A549 (cell line): ENCODE results near the gene MS4A1. TPM values are rescaled to one million over a fixed set of nuclear protein-coding genes. Genes with fewer than 3 reads are reported as not detected.

Source experiments
- ATAC-seq, 2 experiments: fragments of 200-7000 bp in 1 of 2; fragments of >200 bp in 1 of 2; cut with Nextera tagmentation in 1 of 2; cut with Tn5 transposase in 1 of 2; 3 replicates each; pipeline versions ENCODE4 v1.8.0 to v1.9.1; 2018 to 2020; ENCODE audit warnings: mild to moderate bottlenecking in 1 of 2, moderate library complexity in 1 of 2
- CTCF ChIA-PET: fragments of 300-600 bp; sonication (Branson Sonifier 250); formaldehyde crosslinking; extraction: SDS; loops from one replicate; lab custom pipeline; 2021; ENCODE audit warnings: antibody characterized with exemption, inconsistent platforms; lab: Yijun Ruan, JAX
- POLR2A ChIA-PET: fragments of 350-600 bp; formaldehyde crosslinking; extraction: SDS; loops from one replicate; lab custom pipeline; 2021; ENCODE audit warnings: antibody characterized with exemption, inconsistent platforms; lab: Yijun Ruan, JAX
- DNase-seq, 2 experiments: peaks; one replicate each; pipeline versions ENCODE4 v3.0.0 to v3.0.0-alpha.2; 2011 to 2016; ENCODE audit warnings: low read depth in 1 of 2, low spot score in 1 of 2
- FAIRE-seq: peaks from 2 replicates; lab custom pipeline; 2011; peaks lifted over from hg19 to GRCh38; lab: Jason Lieb, UNC
- H3K27ac ChIP-seq, 2 experiments: fragments of >200 bp; sonication (Bioruptor Twin); formaldehyde crosslinking; 3 replicates each; pipeline ENCODE4 v1.5.1; 2016 to 2017
- H3K4me1 ChIP-seq: fragments of >200 bp; sonication (Bioruptor Twin); formaldehyde crosslinking; 3 replicates; pipeline ENCODE4 v1.6.1; 2016
- H3K4me2 ChIP-seq: fragments of >200 bp; sonication (Bioruptor Twin); formaldehyde crosslinking; 3 replicates; pipeline ENCODE4 v1.6.1; 2016
- H3K4me3 ChIP-seq: fragments of >200 bp; sonication (Bioruptor Twin); formaldehyde crosslinking; 3 replicates; pipeline ENCODE4 v1.5.1; 2016
- H3K9me3 ChIP-seq: fragments of >200 bp; sonication (Bioruptor Twin); formaldehyde crosslinking; 3 replicates; pipeline ENCODE4 v1.6.1; 2016
- CHD2 ChIP-seq: fragments of 150-350 bp; IDR thresholded peaks from 2 replicates; pipeline ENCODE4 v1.6.1; 2014; ENCODE audit warnings: low read length; ENCODE audit not compliant: partially characterized antibody
- CTCF ChIP-seq: fragments of >200 bp; sonication (Bioruptor Twin); formaldehyde crosslinking; IDR thresholded peaks from 3 replicates; pipeline ENCODE4 v1.5.1; 2016
- E2F6 ChIP-seq: IDR thresholded peaks from 2 replicates; pipeline ENCODE4 v1.6.1; 2012; ENCODE audit warnings: low read depth, borderline replicate concordance
- EHF ChIP-seq: fragments of 250-450 bp; sonication (Bioruptor Pico); IDR thresholded peaks from 2 replicates; pipeline ENCODE4 v1.5.0; 2020; ENCODE audit warnings: mild to moderate bottlenecking
- EHMT2 ChIP-seq: fragments of 200-600 bp; sonication (generic); IDR thresholded peaks from 2 replicates; pipeline ENCODE4 v1.6.1; 2016; ENCODE audit warnings: antibody characterized with exemption, low read depth, mild to moderate bottlenecking, moderate library complexity
- GATA3 ChIP-seq: IDR thresholded peaks from 2 replicates; pipeline ENCODE4 v1.6.1; 2012; ENCODE audit warnings: borderline replicate concordance
- HOXB5 ChIP-seq: fragments of 250-450 bp; sonication (Bioruptor Pico); IDR thresholded peaks from 2 replicates; pipeline ENCODE4 v1.5.0; 2020; ENCODE audit warnings: mild to moderate bottlenecking, moderate library complexity
- KDM5A ChIP-seq: fragments of 200-600 bp; sonication (generic); IDR thresholded peaks from 2 replicates; pipeline ENCODE4 v1.6.1; 2016; ENCODE audit warnings: antibody characterized with exemption, mild to moderate bottlenecking
- MAFK ChIP-seq: fragments of 450-650 bp; IDR thresholded peaks from 2 replicates; pipeline ENCODE4 v1.6.1; 2014; ENCODE audit not compliant: partially characterized antibody
- MAX ChIP-seq: IDR thresholded peaks from 2 replicates; pipeline ENCODE4 v1.6.1; 2012
- NFE2L2 ChIP-seq: fragments of 150-350 bp; conservative IDR thresholded peaks from 2 replicates; pipeline ENCODE4 v1.6.1; 2014; ENCODE audit warnings: low read length
- RAD21 ChIP-seq, 2 experiments: fragments of >200 bp in 1 of 2; sonication (Bioruptor Twin) in 1 of 2; formaldehyde crosslinking in 1 of 2; IDR thresholded peaks in 1 of 2; conservative IDR thresholded peaks in 1 of 2; 2 replicates in 1 of 2; 3 replicates in 1 of 2; pipeline ENCODE4 v1.6.1; 2012 to 2018; ENCODE audit warnings: inconsistent platforms in 1 of 2
- REST ChIP-seq: fragments of 200-600 bp; sonication (generic); IDR thresholded peaks from 2 replicates; pipeline ENCODE4 v1.6.1; 2016; ENCODE audit warnings: antibody characterized with exemption, mild to moderate bottlenecking, moderate library complexity
- RFX5 ChIP-seq: fragments of 450-650 bp; IDR thresholded peaks from 2 replicates; pipeline ENCODE4 v1.7.1; 2014; ENCODE audit warnings: antibody characterized with exemption, mild to moderate bottlenecking, moderate library complexity
- TFCP2L1 ChIP-seq: fragments of 250-450 bp; sonication (Bioruptor Pico); IDR thresholded peaks from 2 replicates; pipeline ENCODE4 v1.5.0; 2021; ENCODE audit warnings: mild to moderate bottlenecking
- ZFP36 ChIP-seq: fragments of 450-650 bp; IDR thresholded peaks from 2 replicates; pipeline ENCODE4 v1.6.1; 2014; ENCODE audit warnings: borderline replicate concordance; ENCODE audit not compliant: partially characterized antibody
- ZSCAN20 ChIP-seq: fragments of 250-450 bp; sonication (Bioruptor Pico); IDR thresholded peaks from 2 replicates; pipeline ENCODE4 v1.8.0; 2022; ENCODE audit warnings: mild to moderate bottlenecking, moderate library complexity
- WGBS: methylation state at CpG from one replicate; pipeline ENCODE4 v1.1.6; 2017; ENCODE audit errors: missing lambda C conversion rate; 5-methylcytosine and 5-hydroxymethylcytosine counted together
- polyA plus RNA-seq, 4 experiments: library from polyadenylated mRNA; depleted of rRNA in 3 of 4; stranded (reverse); fragments of >200 nt; fragmentation: RNase III in 1 of 4; extraction: RNeasy Plus Mini Kit Qiagen cat#74134 plus additional on column Dnase treatment in 1 of 4; gene quantifications; 2 replicates in 3 of 4; 3 replicates in 1 of 4; pipeline ENCODE4 v1.2.3, GENCODE V29; 2011 to 2017

Gene MS4A1
- polyA plus RNA-seq, 2 of the 4 experiments (the other 2 are of a cell fraction) = not detected

- 0% methylated on average over 1 of the region's 1 CpG for WGBS
- ChIA-PET POLR2A (no interaction called here), CTCF (no interaction called here)
- Histone ChIP-seq H3K4me2 (no peak overlapping the region), H3K9me3 (no peaks in the 10 kb centered on the region), H3K4me3 (no peak overlapping the region), H3K4me1 (no peaks in the 10 kb centered on the region), H3K27ac (no peak overlapping the region)
- ATAC-seq (no peak), DNase-seq (no peak), FAIRE-seq (no peak)
- peak; percentile 68 for TF ChIP-seq MAFK
- TF ChIP-seq CHD2 = no peak
These were observed 33.0 kb upstream of the MS4A1 start for GRCh38 chr11:60422609-60423008.

GRCh38 chr11:60428517-60428916, 27.1 kb upstream of the MS4A1 start:
- Histone ChIP-seq H3K27ac (no peak overlapping the region), H3K9me3 (no peaks in the 10 kb centered on the region), H3K4me1 (no peaks in the 10 kb centered on the region), H3K4me3 (no peak overlapping the region), H3K4me2 (no peak overlapping the region)
- ATAC-seq (no peak), DNase-seq (peak in 1 of 2 experiments; percentile 3), FAIRE-seq (no peak)
- CTCF ChIA-PET = no interaction called here
- WGBS = 3% methylated on average over 2 of the region's 2 CpGs
- TF ChIP-seq HOXB5 (CRISPR knock-in tag) (no peak), REST (no peak), ZFP36 (no peak), MAX (no peak), TFCP2L1 (CRISPR knock-in tag) (no peak), KDM5A (no peak)
- POLR2A ChIA-PET = no interaction called here

GRCh38 chr11:60429272-60429671, 26.4 kb upstream of the MS4A1 start, which contains the start of gene MS4A5:
TSS of gene MS4A5 (plus strand) at chr11:60429572. CDS start at chr11:60429675, 103 bp downstream.
- Histone ChIP-seq H3K9me3 (no peaks in the 10 kb centered on the region), H3K4me1 (no peaks in the 10 kb centered on the region)
- ChIA-PET CTCF (no interaction called here), POLR2A (no interaction called here)
- WGBS = 84% methylated on average over 5 of the region's 5 CpGs
- TF ChIP-seq REST = no peak
- no peak for TF ChIP-seq NFE2L2
- no peak for TF ChIP-seq RAD21 (conservative IDR thresholded peaks at IDR 0.05 in 1 of 2, IDR thresholded peaks at IDR 0.05 in 1 of 2)
- TF ChIP-seq MAX = no peak
- TF ChIP-seq RFX5 = no peak
- TF ChIP-seq E2F6 = no peak
- TF ChIP-seq EHMT2 = no peak
- TF ChIP-seq EHF = no peak
- no peak for TF ChIP-seq CTCF
- no peak for TF ChIP-seq GATA3
- no peak for TF ChIP-seq TFCP2L1 (CRISPR knock-in tag)
- TF ChIP-seq ZSCAN20 (CRISPR knock-in tag) = no peak
- TF ChIP-seq, all 56 proteins: peak for 0
- DNase-seq (no peak), FAIRE-seq (no peak), ATAC-seq (no peak)
- H3K27ac ChIP-seq = no peak within 1 kb of the TSS
- H3K4me3 ChIP-seq = no peak within 1 kb of the TSS
- no peak within 1 kb of the TSS for H3K4me2 ChIP-seq
